OCI-LY7 (cell line): ENCODE measurements around the gene AIMP1. TPM values are rescaled to one million over a fixed set of nuclear protein-coding genes. Genes with fewer than 3 reads are reported as not detected.

ENCODE experiments used
- BruUV-seq: library from RNA; stranded (reverse); fragments of 400-500 nt; replicated peaks from 2 replicates; lab custom pipeline; 2021; lab: Mats Ljungman, UMichigan
- CTCF ChIA-PET: fragments of 300-600 bp; sonication (Branson Sonifier 250); formaldehyde crosslinking; loops from one replicate; lab custom pipeline; 2022; ENCODE audit warnings: antibody characterized with exemption; ENCODE audit not compliant: unreplicated experiment; lab: Charles Lee
- POLR2A ChIA-PET: fragments of 300-600 bp; sonication (Branson Sonifier 250); formaldehyde crosslinking; loops from one replicate; lab custom pipeline; 2022; ENCODE audit warnings: antibody characterized with exemption; lab: Charles Lee
- DNase-seq: peaks from one replicate; pipeline ENCODE4 v3.0.0-alpha.2; 2015; ENCODE audit warnings: low spot score
- H2AFZ ChIP-seq: fragments of 200-600 bp; sonication (generic), shearing (Covaris generic); 2 replicates; pipeline ENCODE4 v1.6.1; 2014; ENCODE audit warnings: mild to moderate bottlenecking, antibody characterized with exemption, low read length, moderate library complexity
- H3K27ac ChIP-seq: fragments of 200-600 bp; sonication (generic); 2 replicates; pipeline ENCODE4 v1.5.1; 2014; ENCODE audit warnings: mixed run types, low read depth, mild to moderate bottlenecking, moderate library complexity, low read length, inconsistent platforms; ENCODE audit not compliant: poor library complexity, severe bottlenecking
- H3K36me3 ChIP-seq: fragments of 200-600 bp; sonication (generic); 2 replicates; pipeline ENCODE4 v1.6.1; 2014; ENCODE audit warnings: mild to moderate bottlenecking, antibody characterized with exemption, low read length, moderate library complexity, mixed read lengths; ENCODE audit not compliant: insufficient read depth
- H3K4me1 ChIP-seq: fragments of 200-600 bp; sonication (generic); 2 replicates; pipeline ENCODE4 v1.5.1; 2014; ENCODE audit warnings: mild to moderate bottlenecking, low read length; ENCODE audit not compliant: insufficient read depth, poor library complexity, severe bottlenecking
- H3K4me2 ChIP-seq: fragments of 200-600 bp; sonication (generic); 2 replicates; pipeline ENCODE4 v1.6.1; 2014; ENCODE audit warnings: mild to moderate bottlenecking, low read length
- H3K4me3 ChIP-seq: fragments of 200-600 bp; sonication (generic); 2 replicates; pipeline ENCODE4 v1.5.1; 2014; ENCODE audit warnings: mild to moderate bottlenecking, low read depth, low read length; ENCODE audit not compliant: poor library complexity, severe bottlenecking
- H3K79me2 ChIP-seq: fragments of 200-600 bp; sonication (generic); 2 replicates; pipeline ENCODE4 v1.6.1; 2016; ENCODE audit warnings: low read depth, mild to moderate bottlenecking, low read length, moderate library complexity, mixed read lengths; ENCODE audit not compliant: insufficient read depth
- H3K9me2 ChIP-seq: fragments of 200-600 bp; sonication (generic); 2 replicates; pipeline ENCODE4 v1.6.1; 2016; ENCODE audit warnings: mild to moderate bottlenecking, low read length, mixed read lengths; ENCODE audit not compliant: insufficient read depth
- H3K9me3 ChIP-seq: fragments of 200-600 bp; sonication (generic); 2 replicates; pipeline ENCODE4 v1.6.1; 2014; ENCODE audit warnings: mild to moderate bottlenecking, mixed run types, low read length, mixed read lengths
- H4K20me1 ChIP-seq: fragments of 200-600 bp; sonication (generic); 2 replicates; pipeline ENCODE4 v1.6.1; 2014; ENCODE audit warnings: mild to moderate bottlenecking, antibody characterized with exemption, low read length, moderate library complexity, mixed read lengths; ENCODE audit not compliant: insufficient read depth
- CTCF ChIP-seq: fragments of 200-600 bp; sonication (generic); conservative IDR thresholded peaks from 2 replicates; pipeline ENCODE4 v1.5.1; 2014; ENCODE audit warnings: mild to moderate bottlenecking, antibody characterized with exemption, low read length, moderate library complexity, mixed read lengths
- EZH2phosphoT487 ChIP-seq: fragments of 200-600 bp; sonication (generic); IDR thresholded peaks from 2 replicates; pipeline ENCODE4 v1.6.1; 2018; ENCODE audit warnings: low read depth, borderline replicate concordance, mild to moderate bottlenecking, mixed run types, antibody characterized with exemption, low read length, moderate library complexity, mixed read lengths
- intact Hi-C: fragments of 100-400 bp; cut with micrococcal nuclease; formaldehyde crosslinking; loops from one replicate; pipeline ENCODE4 v1.10.0; 2022; ENCODE audit not compliant: unreplicated experiment
- total RNA-seq, 2 experiments: library from RNA; depleted of rRNA in 1 of 2; stranded (reverse); fragments of >200 nt in 1 of 2; shearing (Covaris generic) in 1 of 2; gene quantifications; 2 replicates each; pipeline ENCODE4 v1.2.3, GENCODE V29; 2014 to 2022

AIMP1 gene
- total RNA-seq, 2 experiments from 2014 or later: 17.4 to 51.7 TPM

GRCh38 chr4:106334741-106335470 is 18.6 kb downstream of the AIMP1 start:
- DNase-seq: no peak
- intact Hi-C loops: no loop called here
- Histone ChIP-seq H3K9me3 (no peaks in the 10 kb centered on the region), H3K9me2 (no peaks in the 10 kb centered on the region), H3K4me1 (no peaks in the 10 kb centered on the region), H4K20me1 (no peaks in the 10 kb centered on the region), H3K36me3 (peaks cover 93% of the 10 kb centered on the region), H3K27ac (no peak overlapping the region), H3K4me3 (no peak overlapping the region), H3K79me2 (0 out of 2 replicates have a peak, but pooled peaks cover 5% of the 10 kb centered on the region), H2AFZ (no peak overlapping the region), H3K4me2 (no peak overlapping the region)
- ChIA-PET CTCF (no interaction called here), POLR2A (interaction anchor here (0.5 to 1.4 kb wide), 4 partner anchors 10 to 279 kb away, joined by 3 to 4 read pairs (median 3); no protein-coding TSS in a partner anchor)
- BruUV-seq: no TSS peak
- TF ChIP-seq CTCF: no peak
- TF ChIP-seq EZH2phosphoT487: no peak

- Histone ChIP-seq H2AFZ (no peak overlapping the region), H3K79me2 (peaks cover 12% of the 10 kb centered on the region), H3K27ac (no peak overlapping the region), H3K9me3 (peaks cover 8% of the 10 kb centered on the region; the same call in 1 of the 2 replicates), H4K20me1 (no peaks in the 10 kb centered on the region), H3K4me1 (no peaks in the 10 kb centered on the region), H3K9me2 (no peaks in the 10 kb centered on the region), H3K4me3 (no peak overlapping the region), H3K36me3 (peaks cover 94% of the 10 kb centered on the region), H3K4me2 (no peak overlapping the region)
- no TSS peak for BruUV-seq
- intact Hi-C loops: no loop called here
- DNase-seq: no peak
- CTCF ChIA-PET: no interaction called here
- TF ChIP-seq EZH2phosphoT487: no peak
- TF ChIP-seq CTCF: no peak
- POLR2A ChIA-PET: no interaction called here
Observed at GRCh38 chr4:106336618-106337017, 20.3 kb downstream of the AIMP1 start.

GRCh38 chr4:106337916-106338315 is 21.6 kb downstream of the AIMP1 start:
- no peak overlapping the region for H3K27ac ChIP-seq
- BruUV-seq: no TSS peak
- no peaks in the 10 kb centered on the region for H4K20me1 ChIP-seq
- POLR2A ChIA-PET: no interaction called here
- no peaks in the 10 kb centered on the region for H3K4me1 ChIP-seq
- TF ChIP-seq CTCF (no peak), EZH2phosphoT487 (no peak)
- no peak overlapping the region for H3K4me3 ChIP-seq
- no peak for DNase-seq
- peaks cover 96% of the 10 kb centered on the region for H3K36me3 ChIP-seq
- CTCF ChIA-PET: no interaction called here
- intact Hi-C loops: no loop called here
- peaks cover 8% of the 10 kb centered on the region; the same call in 1 of the 2 replicates for H3K9me3 ChIP-seq
- H2AFZ ChIP-seq: no peak overlapping the region
- peaks cover 24% of the 10 kb centered on the region for H3K79me2 ChIP-seq
- H3K4me2 ChIP-seq: no peak overlapping the region
- H3K9me2 ChIP-seq: no peaks in the 10 kb centered on the region
